ENCODE results near the gene CSNK1G2.

GRCh38 chr19:1933942-1934341, 7.0 kb upstream of the CSNK1G2 start:
- TF ChIP-seq CTCF (IDR thresholded peaks at IDR 0.05) (no peak), EZH2 (IDR thresholded peaks at IDR 0.05; ENCODE audit: borderline replicate concordance, insufficient read depth, low read depth, low read length, poor library complexity, severe bottlenecking) (no peak)
